SK-N-SH (cell line): ENCODE data around the gene ORMDL1. TPM values are rescaled to one million over a fixed set of nuclear protein-coding genes. Genes with fewer than 3 reads are reported as not detected.

Experiments used
- CTCF ChIA-PET: fragments of 300-600, 350-600 bp; formaldehyde crosslinking; extraction: SDS; loops from one replicate; lab custom pipeline; 2021; lab: Yijun Ruan, JAX
- POLR2A ChIA-PET: fragments of 350-600 bp; sonication (Branson Sonifier 250); formaldehyde crosslinking; extraction: SDS; loops from one replicate; lab custom pipeline; 2020; ENCODE audit warnings: antibody characterized with exemption, inconsistent platforms; lab: Yijun Ruan, JAX
- DNase-seq: peaks from one replicate; pipeline ENCODE4 v3.0.0; 2012
- H2AFZ ChIP-seq: fragments of 200-600 bp; sonication (generic); 2 replicates; pipeline ENCODE4 v1.8.1; 2016; ENCODE audit warnings: antibody characterized with exemption, mild to moderate bottlenecking, low read depth
- H3F3A ChIP-seq: fragments of 200-600 bp; sonication (generic); replicated peaks from 2 replicates; pipeline ENCODE3; 2016; ENCODE audit warnings: antibody characterized with exemption, mild to moderate bottlenecking; ENCODE audit not compliant: insufficient read depth
- H3K27ac ChIP-seq, 2 experiments: fragments of 200-500 bp in 1 of 2; fragments of 200-600 bp in 1 of 2; sonication (Bioruptor generic) in 1 of 2; sonication (generic), shearing (Covaris generic) in 1 of 2; 2 replicates each; pipeline versions ENCODE4 v1.5.1 to v1.6.1; 2014 to 2016; ENCODE audit warnings: low read depth in 2 of 2, inconsistent platforms in 1 of 2, low read length in 1 of 2, mild to moderate bottlenecking in 1 of 2, mixed read lengths in 1 of 2
- H3K27me3 ChIP-seq: fragments of 200-600 bp; sonication (generic), shearing (Covaris generic); 2 replicates; pipeline ENCODE4 v1.6.1; 2016; ENCODE audit warnings: mixed run types; ENCODE audit not compliant: insufficient read depth
- H3K36me3 ChIP-seq, 2 experiments: fragments of 200-500 bp in 1 of 2; fragments of 200-600 bp in 1 of 2; sonication (Bioruptor generic) in 1 of 2; sonication (generic) in 1 of 2; replicated peaks in 1 of 2; 2 replicates each; pipeline versions ENCODE3 to v1.5.1; 2014 to 2016; ENCODE audit warnings: low read length in 1 of 2, mild to moderate bottlenecking in 1 of 2; ENCODE audit not compliant: insufficient read depth in 2 of 2, control insufficient read depth in 1 of 2
- H3K4me1 ChIP-seq, 2 experiments: fragments of 200-500 bp in 1 of 2; fragments of 200-600 bp in 1 of 2; sonication (Bioruptor generic) in 1 of 2; sonication (generic), shearing (Covaris generic) in 1 of 2; 2 replicates each; pipeline versions ENCODE4 v1.5.1 to v1.6.1; 2014 to 2016; ENCODE audit warnings: low read depth in 1 of 2, low read length in 1 of 2, mixed run types in 1 of 2; ENCODE audit not compliant: insufficient read depth in 2 of 2, control insufficient read depth in 1 of 2
- H3K4me2 ChIP-seq: fragments of 200-600 bp; sonication (generic), shearing (Covaris generic); 2 replicates; pipeline ENCODE4 v1.6.1; 2017; ENCODE audit warnings: mixed run types
- H3K4me3 ChIP-seq, 2 experiments: fragments of 200-500 bp in 1 of 2; fragments of 200-600 bp in 1 of 2; sonication (Bioruptor generic) in 1 of 2; sonication (generic), shearing (Covaris generic) in 1 of 2; 2 replicates each; pipeline versions ENCODE4 v1.5.1 to v1.8.1; 2014 to 2016; ENCODE audit warnings: low read depth in 2 of 2, inconsistent platforms in 1 of 2, low read length in 1 of 2, mild to moderate bottlenecking in 1 of 2, mixed read lengths in 1 of 2, moderate library complexity in 1 of 2
- H3K79me2 ChIP-seq: fragments of 200-600 bp; sonication (generic); 2 replicates; pipeline ENCODE4 v1.8.1; 2017; ENCODE audit warnings: mild to moderate bottlenecking; ENCODE audit not compliant: insufficient read depth
- H3K9ac ChIP-seq: fragments of 200-600 bp; sonication (generic); 2 replicates; pipeline ENCODE4 v1.6.1; 2017; ENCODE audit warnings: mixed run types
- H3K9me2 ChIP-seq: fragments of 200-600 bp; sonication (generic); 2 replicates; pipeline ENCODE4 v1.6.1; 2017; ENCODE audit warnings: mixed run types
- H3K9me3 ChIP-seq: fragments of 200-600 bp; sonication (generic); 2 replicates; pipeline ENCODE4 v1.6.1; 2017; ENCODE audit warnings: mixed run types, mild to moderate bottlenecking, moderate library complexity
- H4K20me1 ChIP-seq: fragments of 200-600 bp; sonication (generic); 2 replicates; pipeline ENCODE4 v1.6.1; 2017; ENCODE audit warnings: mild to moderate bottlenecking, mixed run types; ENCODE audit not compliant: insufficient read depth
- FOSL2 ChIP-seq: IDR thresholded peaks from 2 replicates; pipeline ENCODE4 v1.4.0; 2012; ENCODE audit warnings: low read depth, mild to moderate bottlenecking, moderate library complexity, borderline replicate concordance
- JUND ChIP-seq: IDR thresholded peaks from 2 replicates; pipeline ENCODE4 v1.4.0; 2012
- MXI1 ChIP-seq: IDR thresholded peaks from 2 replicates; pipeline ENCODE4 v1.6.1; 2012; ENCODE audit warnings: mild to moderate bottlenecking, low read depth, low read length, improper control_type of control experiment
- POLR2AphosphoS5 ChIP-seq: IDR thresholded peaks from 2 replicates; pipeline ENCODE4 v1.6.1; 2012; ENCODE audit warnings: low read depth, low read length
- SMC3 ChIP-seq: IDR thresholded peaks from 2 replicates; pipeline ENCODE4 v1.6.1; 2012; ENCODE audit warnings: low read depth, low read length, improper control_type of control experiment
- TCF12 ChIP-seq: IDR thresholded peaks from 2 replicates; pipeline ENCODE4 v1.4.0; 2012
- TEAD4 ChIP-seq: IDR thresholded peaks from 2 replicates; pipeline ENCODE4 v1.4.0; 2012; ENCODE audit warnings: mild to moderate bottlenecking, borderline replicate concordance; ENCODE audit not compliant: insufficient read depth
- WGBS: methylation state at CpG from one replicate; pipeline ENCODE4 v1.1.6; 2017; ENCODE audit warnings: low lambda C conversion rate; 5-methylcytosine and 5-hydroxymethylcytosine counted together
- polyA plus RNA-seq, 3 experiments: library from polyadenylated mRNA; depleted of rRNA; stranded (reverse); fragments of >200 nt; gene quantifications; 2 replicates each; pipeline ENCODE4 v1.2.3, GENCODE V29; 2012
- TF ChIP-seq, protein P1 (sequence below): IDR thresholded peaks from 2 replicates; pipeline ENCODE4 v1.4.0; 2012; ENCODE audit warnings: low read depth
- TF ChIP-seq, protein P2 (sequence below): IDR thresholded peaks from 2 replicates; pipeline ENCODE4 v1.4.0; 2012; ENCODE audit warnings: low read depth, borderline replicate concordance
- TF ChIP-seq, protein P3 (sequence below): IDR thresholded peaks from 2 replicates; pipeline ENCODE4 v1.4.0; 2012; ENCODE audit warnings: low read depth, borderline replicate concordance
- TF ChIP-seq, protein P4 (sequence below): fragments of 150-350 bp; IDR thresholded peaks from 2 replicates; pipeline ENCODE4 v1.6.1; 2017; ENCODE audit warnings: antibody characterized with exemption, low read length, low read depth, borderline replicate concordance
- TF ChIP-seq, protein P5 (sequence below): fragments of 200-600 bp; sonication (generic); IDR thresholded peaks from 2 replicates; pipeline ENCODE4 v1.6.1; 2017; ENCODE audit warnings: antibody characterized with exemption, mild to moderate bottlenecking, moderate library complexity
- TF ChIP-seq, protein P6 (sequence below): IDR thresholded peaks from 2 replicates; pipeline ENCODE4; 2012
- TF ChIP-seq, protein P7 (sequence below): IDR thresholded peaks from 2 replicates; pipeline ENCODE4 v1.6.1; 2012; ENCODE audit warnings: mild to moderate bottlenecking, low read depth, low read length, moderate library complexity

The ORMDL1 gene
- polyA plus RNA-seq, 1 of the 3 experiments (the other 2 are of a cell fraction): 99.2 TPM

DNA sequence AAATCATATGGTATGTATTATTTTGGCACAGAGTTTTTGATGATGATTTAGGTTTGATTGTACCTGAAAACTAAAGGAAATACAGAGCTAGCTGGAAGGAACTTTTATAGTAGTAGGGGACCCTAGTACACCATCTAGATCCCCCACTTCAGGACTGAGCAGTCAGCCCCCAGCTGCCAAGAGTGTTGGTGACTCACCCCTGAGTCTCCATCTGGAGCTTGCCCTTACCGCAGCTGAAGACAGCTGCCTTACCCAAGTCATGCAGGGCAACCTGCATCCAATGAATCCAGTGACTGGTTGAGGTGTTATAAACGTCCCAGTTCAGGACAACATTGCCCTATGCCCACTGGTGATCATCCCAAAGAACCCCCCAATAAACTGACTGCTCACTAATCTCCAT is 15.4 kb upstream of the ORMDL1 start:
- Histone ChIP-seq H3K79me2 (peaks cover 13% of the 10 kb centered on the region; the same call in 1 of the 2 replicates), H3K27me3 (no peaks in the 10 kb centered on the region), H3K4me2 (no peak overlapping the region)

DNA sequence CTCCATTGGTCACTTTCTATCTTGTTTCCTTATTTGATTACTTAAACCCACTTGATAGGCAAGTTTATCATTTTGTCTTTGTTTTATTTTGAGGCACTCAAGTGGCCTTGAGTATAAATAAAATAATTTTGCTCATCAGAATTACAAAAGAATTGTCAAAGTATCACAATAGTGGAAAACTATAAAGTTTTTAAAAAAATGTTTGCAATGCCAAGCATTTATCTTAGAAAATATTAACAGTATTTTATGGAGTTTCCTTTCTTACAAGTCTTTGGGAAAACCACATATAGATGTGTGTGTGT is 14.8 kb upstream of the ORMDL1 start:
- CTCF ChIA-PET: interaction anchor here (0.8 to 1.6 kb wide), 12 partner anchors 8 to 382 kb away, joined by 3 to 11 read pairs (median 4); a partner anchor contains a TSS
- no peak overlapping the region for H3K27ac ChIP-seq
- H2AFZ ChIP-seq: no peak overlapping the region
- no peak overlapping the region for H3K4me3 ChIP-seq
- H3K9me2 ChIP-seq: no peaks in the 10 kb centered on the region
- peaks cover 53 to 67% of the 10 kb centered on the region in 2 experiments for H3K36me3 ChIP-seq
- no peaks in the 10 kb centered on the region for H3K9me3 ChIP-seq
- peaks cover 13% of the 10 kb centered on the region; the same call in 1 of the 2 replicates for H3K79me2 ChIP-seq
- POLR2A ChIA-PET: no interaction called here
- DNase-seq: no peak
- no peaks in the 10 kb centered on the region for H3K27me3 ChIP-seq
- H3K9ac ChIP-seq: no peak overlapping the region
- no peaks in the 10 kb centered on the region for H4K20me1 ChIP-seq
- H3K4me1 ChIP-seq: peaks cover 0 to 5% of the 10 kb centered on the region in 2 experiments; a peak in 3 of 4 replicates
- no peaks in the 10 kb centered on the region for H3F3A ChIP-seq
- H3K4me2 ChIP-seq: no peak overlapping the region
- TF ChIP-seq, protein P1, sequence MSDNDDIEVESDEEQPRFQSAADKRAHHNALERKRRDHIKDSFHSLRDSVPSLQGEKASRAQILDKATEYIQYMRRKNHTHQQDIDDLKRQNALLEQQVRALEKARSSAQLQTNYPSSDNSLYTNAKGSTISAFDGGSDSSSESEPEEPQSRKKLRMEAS: no peak
- TF ChIP-seq, protein P2, sequence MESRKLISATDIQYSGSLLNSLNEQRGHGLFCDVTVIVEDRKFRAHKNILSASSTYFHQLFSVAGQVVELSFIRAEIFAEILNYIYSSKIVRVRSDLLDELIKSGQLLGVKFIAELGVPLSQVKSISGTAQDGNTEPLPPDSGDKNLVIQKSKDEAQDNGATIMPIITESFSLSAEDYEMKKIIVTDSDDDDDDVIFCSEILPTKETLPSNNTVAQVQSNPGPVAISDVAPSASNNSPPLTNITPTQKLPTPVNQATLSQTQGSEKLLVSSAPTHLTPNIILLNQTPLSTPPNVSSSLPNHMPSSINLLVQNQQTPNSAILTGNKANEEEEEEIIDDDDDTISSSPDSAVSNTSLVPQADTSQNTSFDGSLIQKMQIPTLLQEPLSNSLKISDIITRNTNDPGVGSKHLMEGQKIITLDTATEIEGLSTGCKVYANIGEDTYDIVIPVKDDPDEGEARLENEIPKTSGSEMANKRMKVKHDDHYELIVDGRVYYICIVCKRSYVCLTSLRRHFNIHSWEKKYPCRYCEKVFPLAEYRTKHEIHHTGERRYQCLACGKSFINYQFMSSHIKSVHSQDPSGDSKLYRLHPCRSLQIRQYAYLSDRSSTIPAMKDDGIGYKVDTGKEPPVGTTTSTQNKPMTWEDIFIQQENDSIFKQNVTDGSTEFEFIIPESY: no peak
- TF ChIP-seq, protein P3, sequence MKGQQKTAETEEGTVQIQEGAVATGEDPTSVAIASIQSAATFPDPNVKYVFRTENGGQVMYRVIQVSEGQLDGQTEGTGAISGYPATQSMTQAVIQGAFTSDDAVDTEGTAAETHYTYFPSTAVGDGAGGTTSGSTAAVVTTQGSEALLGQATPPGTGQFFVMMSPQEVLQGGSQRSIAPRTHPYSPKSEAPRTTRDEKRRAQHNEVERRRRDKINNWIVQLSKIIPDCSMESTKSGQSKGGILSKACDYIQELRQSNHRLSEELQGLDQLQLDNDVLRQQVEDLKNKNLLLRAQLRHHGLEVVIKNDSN: no peak
- TF ChIP-seq MXI1 (no peak), SMC3 (no peak), TEAD4 (no peak), POLR2AphosphoS5 (no peak)
- TF ChIP-seq, protein P4, sequence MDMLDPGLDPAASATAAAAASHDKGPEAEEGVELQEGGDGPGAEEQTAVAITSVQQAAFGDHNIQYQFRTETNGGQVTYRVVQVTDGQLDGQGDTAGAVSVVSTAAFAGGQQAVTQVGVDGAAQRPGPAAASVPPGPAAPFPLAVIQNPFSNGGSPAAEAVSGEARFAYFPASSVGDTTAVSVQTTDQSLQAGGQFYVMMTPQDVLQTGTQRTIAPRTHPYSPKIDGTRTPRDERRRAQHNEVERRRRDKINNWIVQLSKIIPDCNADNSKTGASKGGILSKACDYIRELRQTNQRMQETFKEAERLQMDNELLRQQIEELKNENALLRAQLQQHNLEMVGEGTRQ: no peak
- TF ChIP-seq, protein P5, sequence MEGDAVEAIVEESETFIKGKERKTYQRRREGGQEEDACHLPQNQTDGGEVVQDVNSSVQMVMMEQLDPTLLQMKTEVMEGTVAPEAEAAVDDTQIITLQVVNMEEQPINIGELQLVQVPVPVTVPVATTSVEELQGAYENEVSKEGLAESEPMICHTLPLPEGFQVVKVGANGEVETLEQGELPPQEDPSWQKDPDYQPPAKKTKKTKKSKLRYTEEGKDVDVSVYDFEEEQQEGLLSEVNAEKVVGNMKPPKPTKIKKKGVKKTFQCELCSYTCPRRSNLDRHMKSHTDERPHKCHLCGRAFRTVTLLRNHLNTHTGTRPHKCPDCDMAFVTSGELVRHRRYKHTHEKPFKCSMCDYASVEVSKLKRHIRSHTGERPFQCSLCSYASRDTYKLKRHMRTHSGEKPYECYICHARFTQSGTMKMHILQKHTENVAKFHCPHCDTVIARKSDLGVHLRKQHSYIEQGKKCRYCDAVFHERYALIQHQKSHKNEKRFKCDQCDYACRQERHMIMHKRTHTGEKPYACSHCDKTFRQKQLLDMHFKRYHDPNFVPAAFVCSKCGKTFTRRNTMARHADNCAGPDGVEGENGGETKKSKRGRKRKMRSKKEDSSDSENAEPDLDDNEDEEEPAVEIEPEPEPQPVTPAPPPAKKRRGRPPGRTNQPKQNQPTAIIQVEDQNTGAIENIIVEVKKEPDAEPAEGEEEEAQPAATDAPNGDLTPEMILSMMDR: no peak; the same call in 1 of the 2 replicates

More for the DNA sequence above, 15.4 kb upstream of the ORMDL1 start:
- DNase-seq: no peak
- Histone ChIP-seq H3K27ac (no peak overlapping the region), H3K36me3 (peaks cover 53 to 71% of the 10 kb centered on the region in 2 experiments), H4K20me1 (no peaks in the 10 kb centered on the region)
- 41% methylated on average over 2 of the region's 2 CpGs for whole genome bisulfite sequencing
- POLR2A ChIA-PET: no interaction called here
- CTCF ChIA-PET: interaction anchor here (1.0 to 1.6 kb wide), 4 partner anchors 9 to 381 kb away, joined by 3 to 6 read pairs (median 4); partner anchors contain the start of genes ORMDL1 and PMS1
- TF ChIP-seq, protein P6, sequence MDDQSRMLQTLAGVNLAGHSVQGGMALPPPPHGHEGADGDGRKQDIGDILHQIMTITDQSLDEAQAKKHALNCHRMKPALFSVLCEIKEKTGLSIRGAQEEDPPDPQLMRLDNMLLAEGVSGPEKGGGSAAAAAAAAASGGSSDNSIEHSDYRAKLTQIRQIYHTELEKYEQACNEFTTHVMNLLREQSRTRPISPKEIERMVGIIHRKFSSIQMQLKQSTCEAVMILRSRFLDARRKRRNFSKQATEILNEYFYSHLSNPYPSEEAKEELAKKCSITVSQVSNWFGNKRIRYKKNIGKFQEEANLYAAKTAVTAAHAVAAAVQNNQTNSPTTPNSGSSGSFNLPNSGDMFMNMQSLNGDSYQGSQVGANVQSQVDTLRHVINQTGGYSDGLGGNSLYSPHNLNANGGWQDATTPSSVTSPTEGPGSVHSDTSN: peak; percentile 38; the same call in 1 of the 2 replicates
- peak; percentile 58 for TF ChIP-seq JUND
- TF ChIP-seq SMC3: no peak
- peak; percentile 76 for TF ChIP-seq FOSL2
- peak; percentile 81 for TF ChIP-seq TCF12
- TF ChIP-seq, protein P7, sequence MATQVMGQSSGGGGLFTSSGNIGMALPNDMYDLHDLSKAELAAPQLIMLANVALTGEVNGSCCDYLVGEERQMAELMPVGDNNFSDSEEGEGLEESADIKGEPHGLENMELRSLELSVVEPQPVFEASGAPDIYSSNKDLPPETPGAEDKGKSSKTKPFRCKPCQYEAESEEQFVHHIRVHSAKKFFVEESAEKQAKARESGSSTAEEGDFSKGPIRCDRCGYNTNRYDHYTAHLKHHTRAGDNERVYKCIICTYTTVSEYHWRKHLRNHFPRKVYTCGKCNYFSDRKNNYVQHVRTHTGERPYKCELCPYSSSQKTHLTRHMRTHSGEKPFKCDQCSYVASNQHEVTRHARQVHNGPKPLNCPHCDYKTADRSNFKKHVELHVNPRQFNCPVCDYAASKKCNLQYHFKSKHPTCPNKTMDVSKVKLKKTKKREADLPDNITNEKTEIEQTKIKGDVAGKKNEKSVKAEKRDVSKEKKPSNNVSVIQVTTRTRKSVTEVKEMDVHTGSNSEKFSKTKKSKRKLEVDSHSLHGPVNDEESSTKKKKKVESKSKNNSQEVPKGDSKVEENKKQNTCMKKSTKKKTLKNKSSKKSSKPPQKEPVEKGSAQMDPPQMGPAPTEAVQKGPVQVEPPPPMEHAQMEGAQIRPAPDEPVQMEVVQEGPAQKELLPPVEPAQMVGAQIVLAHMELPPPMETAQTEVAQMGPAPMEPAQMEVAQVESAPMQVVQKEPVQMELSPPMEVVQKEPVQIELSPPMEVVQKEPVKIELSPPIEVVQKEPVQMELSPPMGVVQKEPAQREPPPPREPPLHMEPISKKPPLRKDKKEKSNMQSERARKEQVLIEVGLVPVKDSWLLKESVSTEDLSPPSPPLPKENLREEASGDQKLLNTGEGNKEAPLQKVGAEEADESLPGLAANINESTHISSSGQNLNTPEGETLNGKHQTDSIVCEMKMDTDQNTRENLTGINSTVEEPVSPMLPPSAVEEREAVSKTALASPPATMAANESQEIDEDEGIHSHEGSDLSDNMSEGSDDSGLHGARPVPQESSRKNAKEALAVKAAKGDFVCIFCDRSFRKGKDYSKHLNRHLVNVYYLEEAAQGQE: no peak
- TF ChIP-seq, all 33 proteins: peak for 4
- H2AFZ ChIP-seq: no peak overlapping the region
- peaks cover 0 to 5% of the 10 kb centered on the region in 2 experiments; a peak in 3 of 4 replicates for H3K4me1 ChIP-seq
- H3K9ac ChIP-seq: no peak overlapping the region
- no peak overlapping the region for H3K4me3 ChIP-seq
- H3K9me2 ChIP-seq: no peaks in the 10 kb centered on the region
- no peaks in the 10 kb centered on the region for H3K9me3 ChIP-seq
- no peaks in the 10 kb centered on the region for H3F3A ChIP-seq
